IMR-90 (cell line): ENCODE data around the gene KCNF1.

Experiments
- BHLHE40 ChIP-seq: fragments of 150-350 bp; IDR thresholded peaks from 2 replicates; pipeline ENCODE4 v1.6.1; 2016; ENCODE audit warnings: mild to moderate bottlenecking, low read depth, low read length
- CHD1 ChIP-seq: IDR thresholded peaks from 2 replicates; pipeline ENCODE4 v1.6.1; 2012; ENCODE audit warnings: low read depth, low read length, improper control_type of control experiment
- CTCF ChIP-seq: conservative IDR thresholded peaks from 2 replicates; pipeline ENCODE4 v1.5.1; 2012; ENCODE audit warnings: mild to moderate bottlenecking, low read depth, low read length, improper control_type of control experiment
- MAZ ChIP-seq: IDR thresholded peaks from 2 replicates; pipeline ENCODE4 v1.6.1; 2012; ENCODE audit warnings: low read depth, mild to moderate bottlenecking, low read length, improper control_type of control experiment, moderate library complexity, borderline replicate concordance
- MXI1 ChIP-seq: IDR thresholded peaks from 2 replicates; pipeline ENCODE4 v1.6.1; 2012; ENCODE audit warnings: low read depth, mild to moderate bottlenecking, low read length, moderate library complexity, borderline replicate concordance
- NFE2L2 ChIP-seq: fragments of 150-350 bp; IDR thresholded peaks from 2 replicates; pipeline ENCODE4 v1.6.1; 2016; ENCODE audit warnings: low read depth, mild to moderate bottlenecking, low read length
- POLR2A ChIP-seq: IDR thresholded peaks from 2 replicates; pipeline ENCODE4 v1.6.1; 2012; ENCODE audit warnings: mild to moderate bottlenecking, low read depth, low read length
- RAD21 ChIP-seq: IDR thresholded peaks from 2 replicates; pipeline ENCODE4 v1.6.1; 2012; ENCODE audit warnings: low read length, improper control_type of control experiment
- RCOR1 ChIP-seq: IDR thresholded peaks from 2 replicates; pipeline ENCODE4 v1.6.1; 2012; ENCODE audit warnings: mild to moderate bottlenecking, low read length, improper control_type of control experiment; ENCODE audit not compliant: insufficient replicate concordance
- SMC3 ChIP-seq: fragments of 150-350 bp; IDR thresholded peaks from 2 replicates; pipeline ENCODE4 v1.6.1; 2016; ENCODE audit warnings: low read depth, mild to moderate bottlenecking, antibody characterized with exemption, low read length, moderate library complexity
- USF2 ChIP-seq: fragments of 150-350 bp; IDR thresholded peaks from 2 replicates; pipeline ENCODE4 v1.6.1; 2017; ENCODE audit warnings: mild to moderate bottlenecking, antibody characterized with exemption, low read length, low read depth

DNA sequence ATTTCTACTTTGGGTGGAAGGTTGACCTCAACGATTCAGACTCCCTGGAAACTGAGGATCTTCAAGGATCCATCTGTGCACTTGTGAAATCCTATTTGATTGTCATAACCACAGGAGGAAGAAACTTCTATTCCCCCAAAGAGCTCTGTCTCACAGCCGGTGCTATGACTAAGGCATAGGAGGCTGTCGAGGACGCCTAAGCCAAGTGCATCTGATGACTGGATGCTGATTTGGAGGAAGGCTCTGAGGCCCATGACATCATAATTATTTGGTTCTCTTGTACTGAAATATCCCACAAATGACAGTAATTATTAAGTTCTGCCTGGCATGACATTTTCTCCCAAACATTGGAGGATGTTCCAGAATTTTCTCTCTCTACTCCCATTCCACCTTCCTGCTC, 13.8 kb upstream of the KCNF1 start:
- TF ChIP-seq MAZ (no peak), CTCF (no peak), POLR2A (no peak), CHD1 (no peak), USF2 (no peak), RCOR1 (no peak), RAD21 (no peak), BHLHE40 (no peak), MXI1 (no peak), SMC3 (no peak), NFE2L2 (no peak)
